Prostate gland (tissue), 2 donors: Measurements from ENCODE around the gene CD300A. TPM values are rescaled to one million over a fixed set of nuclear protein-coding genes. Genes with fewer than 3 reads are reported as not detected.

Experiments
- DNase-seq: peaks from one replicate; pipeline ENCODE4 v3.0.0-alpha.2; 2019; ENCODE audit warnings: low spot score
- H3K27ac ChIP-seq, 2 donors: fragments of 200-600 bp; sonication (generic); 2 replicates each; pipeline ENCODE4 v1.5.1; 2017 to 2019
- H3K27me3 ChIP-seq: fragments of 200-600 bp; sonication (generic); replicated peaks from 2 replicates; pipeline ENCODE4 v1.5.1; 2019; ENCODE audit not compliant: insufficient read depth
- H3K36me3 ChIP-seq, 2 donors: fragments of 200-600 bp; sonication (generic); 1 replicate in 1 of 2; 2 replicates in 1 of 2; pipeline versions ENCODE4 v1.5.1 to v1.8.1; 2017 to 2019
- H3K4me1 ChIP-seq: fragments of 200-600 bp; sonication (generic); replicated peaks from 2 replicates; pipeline ENCODE4 v1.5.1; 2019
- H3K4me3 ChIP-seq, 2 donors: fragments of 200-600 bp; sonication (generic); 2 replicates each; pipeline ENCODE4 v1.5.1; 2017 to 2019
- H3K9me3 ChIP-seq: fragments of 200-600 bp; sonication (generic); 2 replicates; pipeline ENCODE4 v1.5.1; 2017
- POLR2A ChIP-seq: fragments of 450-650 bp; IDR thresholded peaks from one replicate; pipeline ENCODE4 v1.6.1; 2016; ENCODE audit warnings: antibody characterized with exemption, mild to moderate bottlenecking
- POLR2AphosphoS5 ChIP-seq: sonication (generic); formaldehyde crosslinking; IDR thresholded peaks from one replicate; pipeline ENCODE4 v1.6.1; 2017; ENCODE audit warnings: antibody characterized with exemption
- WGBS: methylation state at CpG from one replicate; pipeline ENCODE4 v1.1.5; 2018; 5-methylcytosine and 5-hydroxymethylcytosine counted together
- intact Hi-C: fragments of 100-400 bp; cut with DNase I; formaldehyde crosslinking; loops from one replicate; pipeline ENCODE4 v1.14.2; 2022
- total RNA-seq, 2 donors: library from RNA; depleted of rRNA; stranded (reverse); fragments of >200 nt; gene quantifications; one replicate each; pipeline ENCODE4 v1.1.0, GENCODE V29; 2016
- TF ChIP-seq, protein P1 (sequence below), 4 experiments: fragments of 200-600 bp in 2 of 4; fragments of 450-650 bp in 2 of 4; sonication (generic) in 2 of 4; IDR thresholded peaks; 1 replicate in 3 of 4; 2 replicates in 1 of 4; pipeline ENCODE4 v1.5.1; 2016 to 2019; ENCODE audit warnings: antibody characterized with exemption in 4 of 4, mild to moderate bottlenecking in 2 of 4, moderate library complexity in 2 of 4

CD300A gene
- total RNA-seq, 2 donors from 2014 or later, result 2.1 to 4.1 TPM

DNA sequence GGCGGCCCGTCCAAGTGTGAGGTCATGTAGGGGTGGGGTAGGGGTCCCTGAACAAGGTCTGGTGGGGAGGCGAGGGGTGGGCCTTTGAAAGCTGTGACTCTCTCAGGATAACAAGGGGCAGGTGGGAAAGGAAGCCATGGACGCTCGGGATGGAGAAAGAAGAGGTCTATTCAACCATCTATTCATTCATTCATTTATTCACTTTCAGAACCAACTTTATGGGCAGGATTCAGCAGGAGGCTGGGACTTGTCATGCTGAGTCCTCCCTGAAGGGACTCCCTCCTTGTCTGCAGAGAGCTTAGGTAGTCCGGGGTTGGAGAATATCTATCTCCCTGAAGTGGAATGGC is 8.6 kb upstream of the CD300A start:
- no peak for DNase-seq
- Histone ChIP-seq H3K4me3 (no peak overlapping the region), H3K27me3 (no peaks in the 10 kb centered on the region), H3K36me3 (no peaks in the 10 kb centered on the region), H3K27ac (no peak overlapping the region), H3K4me1 (peaks cover 15% of the 10 kb centered on the region), H3K9me3 (no peaks in the 10 kb centered on the region)
- TF ChIP-seq POLR2AphosphoS5, result no peak
- no peak for TF ChIP-seq POLR2A
- WGBS, result 37% methylated on average over 6 of the region's 6 CpGs
- intact Hi-C loops, result loop anchor here (1.0 to 5.0 kb wide), 2 partner anchors 78 to 255 kb away; partner anchors contain the start of gene RPL38

DNA sequence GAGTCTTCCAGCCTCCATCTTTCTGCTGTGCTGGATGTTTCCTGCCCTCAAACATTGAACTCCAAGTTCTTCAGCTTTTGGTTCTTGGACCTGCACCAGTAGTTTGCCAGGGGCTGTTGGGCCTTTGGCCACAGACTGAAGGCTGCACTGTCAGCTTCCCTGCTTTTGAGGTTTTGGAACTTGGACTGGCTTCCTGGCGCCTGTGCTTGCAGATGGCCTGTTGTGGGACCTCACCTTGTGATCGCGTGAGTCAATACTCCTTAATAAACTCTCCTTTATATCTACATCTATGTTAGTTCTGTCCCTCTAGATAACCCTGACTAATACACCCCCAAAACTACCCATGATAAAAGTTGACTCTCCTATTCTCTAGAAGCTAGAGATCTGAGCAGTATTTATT is 7.6 kb upstream of the CD300A start:
- Histone ChIP-seq H3K9me3 (no peaks in the 10 kb centered on the region), H3K27me3 (no peaks in the 10 kb centered on the region), H3K4me3 (no peak overlapping the region), H3K27ac (no peak overlapping the region), H3K4me1 (peaks cover 7% of the 10 kb centered on the region), H3K36me3 (no peaks in the 10 kb centered on the region)
- DNase-seq, result no peak
- no peak for TF ChIP-seq POLR2A
- TF ChIP-seq, protein P1, sequence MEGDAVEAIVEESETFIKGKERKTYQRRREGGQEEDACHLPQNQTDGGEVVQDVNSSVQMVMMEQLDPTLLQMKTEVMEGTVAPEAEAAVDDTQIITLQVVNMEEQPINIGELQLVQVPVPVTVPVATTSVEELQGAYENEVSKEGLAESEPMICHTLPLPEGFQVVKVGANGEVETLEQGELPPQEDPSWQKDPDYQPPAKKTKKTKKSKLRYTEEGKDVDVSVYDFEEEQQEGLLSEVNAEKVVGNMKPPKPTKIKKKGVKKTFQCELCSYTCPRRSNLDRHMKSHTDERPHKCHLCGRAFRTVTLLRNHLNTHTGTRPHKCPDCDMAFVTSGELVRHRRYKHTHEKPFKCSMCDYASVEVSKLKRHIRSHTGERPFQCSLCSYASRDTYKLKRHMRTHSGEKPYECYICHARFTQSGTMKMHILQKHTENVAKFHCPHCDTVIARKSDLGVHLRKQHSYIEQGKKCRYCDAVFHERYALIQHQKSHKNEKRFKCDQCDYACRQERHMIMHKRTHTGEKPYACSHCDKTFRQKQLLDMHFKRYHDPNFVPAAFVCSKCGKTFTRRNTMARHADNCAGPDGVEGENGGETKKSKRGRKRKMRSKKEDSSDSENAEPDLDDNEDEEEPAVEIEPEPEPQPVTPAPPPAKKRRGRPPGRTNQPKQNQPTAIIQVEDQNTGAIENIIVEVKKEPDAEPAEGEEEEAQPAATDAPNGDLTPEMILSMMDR (IDR thresholded peaks at IDR 0.05), result no peak
- TF ChIP-seq POLR2AphosphoS5, result no peak
- intact Hi-C loops, result loop anchor here (5.0 kb wide), 1 partner anchor 257 kb away; the partner anchor contains the start of gene RPL38
- WGBS, result 39% methylated on average over 3 of the region's 3 CpGs

GRCh38 chr17:74459622-74460021 is 6.8 kb upstream of the CD300A start:
- H3K9me3 ChIP-seq, result no peaks in the 10 kb centered on the region
- H3K27ac ChIP-seq, result no peak overlapping the region
- peaks cover 1% of the 10 kb centered on the region for H3K4me1 ChIP-seq
- no peaks in the 10 kb centered on the region for H3K36me3 ChIP-seq
- TF ChIP-seq POLR2AphosphoS5 (no peak), POLR2A (no peak)
- TF ChIP-seq, protein P1 (IDR thresholded peaks at IDR 0.05), result no peak
- WGBS, result 82% methylated on average over 7 of the region's 7 CpGs
- no peak overlapping the region for H3K4me3 ChIP-seq
- intact Hi-C loops, result loop anchor here (5.0 kb wide), 1 partner anchor 257 kb away; the partner anchor contains the start of gene RPL38
- no peak for DNase-seq
- no peaks in the 10 kb centered on the region for H3K27me3 ChIP-seq

DNA sequence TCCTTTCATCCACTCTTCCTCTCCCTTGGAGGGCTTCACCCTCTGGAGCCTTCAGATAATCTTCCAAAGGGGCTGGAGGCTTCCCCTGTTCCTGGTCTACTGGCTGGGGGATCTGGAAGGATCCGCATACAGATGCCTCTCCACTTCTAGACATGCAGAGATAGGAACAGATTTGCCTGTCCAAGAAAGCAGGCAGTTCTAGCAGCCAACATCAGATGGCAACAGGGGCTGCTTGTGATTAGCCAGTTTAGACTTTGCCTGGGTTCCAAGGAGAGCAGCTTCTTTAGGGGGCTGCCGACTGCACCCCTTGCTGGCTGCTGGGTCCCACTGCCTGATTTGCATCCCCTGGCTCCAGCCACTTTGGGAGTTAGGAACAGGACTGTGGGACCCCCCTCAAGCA is 6.2 kb upstream of the CD300A start:
- H3K9me3 ChIP-seq, result no peaks in the 10 kb centered on the region
- H3K4me1 ChIP-seq, result no peaks in the 10 kb centered on the region
- WGBS, result 72% methylated on average over 2 of the region's 2 CpGs
- H3K27ac ChIP-seq, result no peak overlapping the region
- H3K27me3 ChIP-seq, result no peaks in the 10 kb centered on the region
- DNase-seq, result no peak
- no peak overlapping the region for H3K4me3 ChIP-seq
- intact Hi-C loops, result no loop called here
- TF ChIP-seq POLR2AphosphoS5, result no peak
- no peaks in the 10 kb centered on the region for H3K36me3 ChIP-seq

DNA sequence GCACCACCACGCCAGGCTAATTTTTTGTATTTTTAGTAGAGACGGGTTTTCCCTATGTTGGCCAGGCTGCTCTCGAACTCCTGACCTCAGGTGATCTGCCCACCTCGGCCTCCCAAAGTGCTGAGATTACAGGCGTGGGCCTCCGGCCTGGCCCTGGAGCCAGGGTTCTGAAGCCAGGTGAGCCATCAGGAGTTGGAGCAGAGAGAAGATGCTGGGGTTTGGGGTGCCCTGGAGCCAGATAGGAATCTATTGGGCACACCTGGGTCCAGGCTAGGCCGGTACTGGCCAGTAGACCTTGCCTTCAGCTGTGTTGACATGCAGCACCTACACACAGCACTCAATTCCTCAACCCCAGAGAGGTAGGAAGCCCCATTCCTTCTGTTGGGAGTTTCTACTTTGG is 5.4 kb upstream of the CD300A start:
- intact Hi-C loops, result no loop called here
- H3K9me3 ChIP-seq, result no peaks in the 10 kb centered on the region
- no peaks in the 10 kb centered on the region for H3K36me3 ChIP-seq
- no peak overlapping the region for H3K27ac ChIP-seq
- no peaks in the 10 kb centered on the region for H3K27me3 ChIP-seq
- H3K4me1 ChIP-seq, result no peaks in the 10 kb centered on the region
- TF ChIP-seq POLR2AphosphoS5, result no peak
- TF ChIP-seq, protein P1 (IDR thresholded peaks at IDR 0.05), result no peak
- no peak for TF ChIP-seq POLR2A
- no peak for DNase-seq
- H3K4me3 ChIP-seq, result no peak overlapping the region
- 97% methylated on average over 7 of the region's 7 CpGs for WGBS

DNA sequence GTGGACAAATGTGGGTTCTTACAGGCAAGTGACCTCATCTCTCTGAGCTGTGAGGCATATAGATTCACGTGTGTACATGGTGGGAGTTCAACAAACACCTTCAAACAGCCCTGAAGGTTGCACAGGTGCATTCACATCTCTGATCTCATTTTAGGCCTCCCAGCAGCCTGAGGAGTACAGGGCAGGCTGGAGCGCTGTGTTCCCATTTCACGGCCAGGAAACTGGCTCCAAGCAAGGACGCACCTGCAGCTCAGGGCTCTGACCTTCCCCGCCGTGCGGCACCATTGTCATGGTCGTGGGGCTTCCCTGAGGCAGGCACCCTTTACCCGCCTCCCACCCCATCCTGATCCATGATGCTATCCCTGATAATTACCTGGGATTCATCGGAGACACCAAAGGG is 4.8 kb upstream of the CD300A start:
- Histone ChIP-seq H3K36me3 (no peaks in the 10 kb centered on the region), H3K9me3 (no peaks in the 10 kb centered on the region), H3K4me1 (no peaks in the 10 kb centered on the region), H3K27me3 (no peaks in the 10 kb centered on the region), H3K4me3 (no peak overlapping the region), H3K27ac (no peak overlapping the region)
- 87% methylated on average over 10 of the region's 10 CpGs for WGBS
- TF ChIP-seq POLR2A, result no peak
- TF ChIP-seq, protein P1 (IDR thresholded peaks at IDR 0.05), result no peak
- no peak for TF ChIP-seq POLR2AphosphoS5
- intact Hi-C loops, result no loop called here
- no peak for DNase-seq
